T-helper 2 cell (primary cell): Measurements from ENCODE around the gene CTSF.
"Not testable (repeated sequence)": the region's sequence is repeated elsewhere in the genome, so short reads cannot be mapped to it uniquely, and the experiment has no call there.

Source experiments
- DNase-seq, 5 experiments: peaks; one replicate each; pipeline versions ENCODE4 v3.0.0 to v3.0.0-alpha.2; 2012 to 2022

Gene CTSF

DNA sequence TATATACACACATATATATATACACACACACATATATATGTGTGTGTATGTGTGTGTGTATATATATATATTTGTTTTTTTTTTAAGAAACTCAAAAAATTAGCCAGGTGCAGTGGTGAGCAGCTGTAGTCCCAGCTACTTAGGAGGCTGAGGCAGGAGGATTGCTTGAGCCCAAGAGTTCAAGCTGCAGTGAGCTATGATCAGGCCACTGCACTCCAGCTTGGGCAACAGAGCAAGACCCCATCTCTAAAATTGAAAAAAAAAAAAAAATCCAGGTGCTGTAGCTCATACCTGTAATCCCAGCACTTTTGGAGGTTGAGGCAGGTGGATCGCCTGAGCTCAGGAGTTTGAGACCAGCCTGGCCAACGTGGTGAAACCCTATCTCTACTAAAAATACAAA lies 20.9 kb upstream of the CTSF start:
- DNase-seq: not testable (repeated sequence)

DNA sequence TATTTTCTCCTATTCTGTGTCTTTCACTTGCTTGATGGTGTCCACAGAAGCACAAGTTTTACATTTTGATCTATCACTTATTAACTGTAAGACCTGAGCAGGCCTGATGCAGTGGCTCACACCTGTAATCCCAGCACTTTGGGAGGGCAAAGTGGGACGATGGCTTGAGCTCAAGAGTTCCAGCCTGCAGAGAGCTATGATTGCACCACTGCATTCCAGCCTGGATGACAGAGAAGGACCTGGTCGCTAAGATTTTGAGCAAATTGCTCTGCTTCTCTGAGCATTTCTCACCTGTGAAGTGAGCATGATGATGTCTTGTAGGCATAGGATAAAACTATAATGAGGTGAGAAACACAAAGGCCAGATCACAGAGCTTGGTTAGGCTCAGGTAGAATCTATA lies 17.7 kb upstream of the CTSF start:
- no peak for DNase-seq

DNA sequence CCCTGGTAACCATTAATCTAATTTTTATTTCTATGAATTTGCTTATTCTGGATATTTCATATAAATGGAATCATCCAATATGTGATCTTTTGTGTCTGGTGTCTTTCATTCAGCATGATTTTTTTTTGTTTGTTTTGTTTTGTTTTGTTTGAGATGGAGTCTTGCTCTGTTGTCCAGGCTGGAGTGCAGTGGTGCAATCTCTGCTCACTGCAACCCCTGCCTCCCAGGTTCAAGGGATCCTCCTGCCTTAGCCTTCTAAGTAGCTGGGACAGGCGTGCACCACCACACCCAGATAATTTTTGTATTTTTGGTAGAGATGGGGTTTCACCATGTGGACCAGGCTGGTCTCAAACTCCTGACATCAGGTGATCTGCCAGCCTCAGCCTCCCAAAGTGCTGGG lies 17.0 kb upstream of the CTSF start:
- DNase-seq: not testable (repeated sequence)

DNA sequence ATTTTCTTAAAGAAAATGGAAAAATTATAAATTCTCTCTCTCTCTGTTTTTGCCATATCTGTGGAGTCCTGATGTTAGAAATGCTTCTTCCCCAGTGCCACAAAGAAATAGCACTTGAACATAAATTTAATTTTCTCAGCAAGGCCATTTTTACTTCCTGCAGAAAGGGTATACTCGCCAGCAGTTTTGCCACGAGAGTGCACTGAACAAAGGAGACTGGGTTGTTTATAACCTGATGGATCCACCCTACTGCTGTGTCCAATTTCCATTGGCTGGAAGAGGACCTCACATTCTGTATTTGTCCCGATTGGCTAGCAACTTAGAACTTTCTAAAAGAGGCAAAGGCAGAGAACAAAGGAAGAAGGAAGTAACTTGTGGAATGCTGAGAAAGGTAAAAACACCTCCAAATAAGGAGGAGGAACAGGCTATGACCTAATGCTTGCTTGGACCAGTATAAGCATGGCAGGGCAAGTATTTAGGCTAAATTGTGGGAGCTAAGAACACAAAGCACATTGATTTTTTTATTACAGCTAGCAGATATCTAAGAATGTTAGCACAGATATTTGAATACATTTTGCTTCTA lies 14.2 kb upstream of the CTSF start:
- DNase-seq: not testable (repeated sequence)

DNA sequence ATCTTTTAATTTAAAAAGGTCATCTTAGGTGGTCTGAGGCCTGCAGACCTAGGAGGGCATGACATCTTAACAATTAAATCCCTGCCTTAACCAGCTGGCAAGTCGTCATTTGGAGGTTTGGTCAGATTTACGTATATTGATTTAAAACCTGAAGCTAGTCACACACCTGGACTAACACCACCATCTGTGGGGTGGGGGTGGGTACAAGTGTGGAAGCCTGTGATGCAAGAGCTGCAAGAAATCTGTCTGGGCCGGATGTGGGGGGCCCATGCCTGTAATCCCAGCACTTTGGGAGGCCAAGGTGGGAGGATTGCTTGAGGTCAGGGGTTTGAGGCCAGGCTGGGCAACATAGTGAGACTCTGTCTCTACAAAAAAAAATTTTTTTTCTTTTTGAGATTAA lies 12.9 kb upstream of the CTSF start:
- DNase-seq: no peak

DNA sequence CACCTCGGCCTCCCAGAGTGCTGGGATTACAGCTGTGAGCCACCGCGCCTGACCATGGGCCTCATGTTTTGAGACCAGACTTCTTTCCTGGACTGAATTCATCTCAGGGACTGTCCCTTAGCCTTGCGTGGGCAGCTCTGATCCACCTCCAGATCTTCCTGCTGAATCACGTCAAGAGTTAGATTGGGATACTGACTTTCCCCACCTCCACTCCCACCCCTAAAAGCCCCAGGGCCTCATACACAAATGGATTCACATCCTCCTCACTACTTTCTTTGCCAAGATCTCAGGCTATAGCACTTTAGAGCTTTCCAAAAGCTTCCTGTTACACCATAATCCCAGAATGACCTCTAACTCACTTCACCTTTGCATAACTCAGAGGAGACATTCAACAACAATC lies 12.4 kb upstream of the CTSF start:
- DNase-seq: no peak

DNA sequence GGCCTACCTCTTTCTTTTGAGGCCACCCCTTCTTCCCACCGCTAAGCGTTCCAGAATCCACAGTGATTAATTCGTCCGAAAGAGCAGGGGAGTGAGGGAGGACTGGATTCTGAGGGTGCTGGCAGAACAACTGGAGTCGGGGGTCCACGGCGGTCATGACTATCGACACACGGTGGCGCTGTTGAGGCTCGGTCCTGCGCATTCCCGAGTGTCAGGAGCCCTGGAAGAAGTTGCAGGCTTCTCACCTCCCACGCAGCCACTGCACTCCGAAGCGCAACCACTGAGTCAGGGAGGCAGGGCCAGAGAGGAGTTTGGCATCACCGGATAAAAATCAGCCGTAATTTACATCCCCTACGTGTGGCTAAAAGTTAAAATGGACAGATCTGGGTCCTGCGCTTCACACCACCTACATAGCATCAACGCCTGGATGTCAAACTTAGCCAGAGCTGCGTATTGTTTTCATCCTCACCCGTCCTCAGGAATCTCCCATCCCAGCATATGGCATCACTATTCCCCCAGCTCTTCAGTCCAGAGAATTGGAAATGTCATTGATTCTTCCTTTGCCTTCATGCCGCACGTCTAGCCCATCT lies 10.7 kb upstream of the CTSF start:
- peak; percentile 56 to 70 (median 59) for DNase-seq

DNA sequence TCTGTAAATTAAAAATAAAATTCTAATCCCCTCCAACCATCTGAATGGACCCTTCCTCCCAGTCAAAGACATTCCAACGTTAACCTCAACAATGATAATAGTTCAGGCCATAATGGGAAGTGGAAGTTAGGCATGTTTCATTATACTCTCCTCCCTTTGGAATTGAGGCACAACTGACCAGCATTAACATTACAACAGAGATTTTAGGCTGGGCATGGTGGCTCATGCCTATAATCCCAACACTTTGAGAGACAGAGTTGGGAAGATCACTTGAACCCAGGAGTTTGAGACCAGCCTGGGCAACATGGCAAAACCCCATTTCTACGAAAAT lies 2.4 kb upstream of the CTSF start:
- DNase-seq: no peak

DNA sequence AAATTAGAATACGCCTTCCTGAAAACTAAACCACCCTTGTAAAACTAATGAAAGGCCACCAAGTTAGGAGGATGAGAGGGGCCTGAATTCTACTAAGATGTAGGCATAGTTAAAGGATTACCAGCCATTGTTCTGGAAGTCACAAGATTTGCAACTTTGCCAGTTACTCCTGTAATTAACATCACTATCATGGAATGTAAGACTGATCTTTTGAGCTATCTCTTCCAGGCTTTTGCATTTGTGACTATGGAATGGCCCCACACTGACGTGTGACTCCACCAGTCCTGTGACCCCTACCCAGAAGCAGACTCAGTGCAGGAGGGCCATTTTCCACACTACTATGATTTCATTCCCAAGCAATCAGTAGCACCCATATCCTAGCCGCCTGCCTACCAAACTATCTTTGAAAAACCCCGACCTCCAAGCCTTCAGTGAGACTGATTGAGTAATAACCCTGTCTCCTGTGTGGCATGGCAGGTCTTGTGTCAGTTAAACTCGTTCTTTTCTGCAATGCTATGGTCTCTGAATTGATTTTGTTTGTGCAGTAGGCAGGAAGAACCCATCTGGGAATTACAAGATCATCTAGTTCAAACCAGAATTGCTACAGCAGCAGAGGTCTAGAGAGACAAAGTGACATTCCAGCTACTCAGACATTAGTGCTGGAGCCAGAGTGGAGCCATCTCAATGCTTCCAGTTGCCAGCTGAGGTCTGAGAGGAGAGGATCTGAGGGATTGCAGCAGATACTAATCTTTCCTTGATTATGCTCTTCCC lies 1.9 kb upstream of the CTSF start:
- no peak for DNase-seq

DNA sequence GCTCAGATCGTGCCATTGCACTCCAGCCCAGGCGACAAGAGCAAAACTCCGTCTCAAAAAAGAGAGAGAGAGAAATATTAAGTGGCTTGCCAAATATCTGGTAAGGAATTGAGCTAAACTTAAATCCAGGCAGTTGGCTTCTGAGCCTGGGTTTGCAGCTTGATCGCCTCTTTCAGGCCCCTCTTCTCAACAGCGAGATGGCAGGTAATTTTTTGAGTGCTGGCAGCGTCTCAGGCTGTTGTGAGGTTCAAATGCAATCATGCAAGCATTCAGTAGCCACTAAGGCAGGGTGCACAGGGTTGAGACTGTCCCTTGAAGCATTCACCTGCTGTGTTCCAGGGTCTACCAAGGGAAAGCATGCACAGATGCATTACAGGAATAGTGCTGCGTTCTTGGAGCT lies 670 bp upstream of the CTSF start:
- DNase-seq: no peak

DNA sequence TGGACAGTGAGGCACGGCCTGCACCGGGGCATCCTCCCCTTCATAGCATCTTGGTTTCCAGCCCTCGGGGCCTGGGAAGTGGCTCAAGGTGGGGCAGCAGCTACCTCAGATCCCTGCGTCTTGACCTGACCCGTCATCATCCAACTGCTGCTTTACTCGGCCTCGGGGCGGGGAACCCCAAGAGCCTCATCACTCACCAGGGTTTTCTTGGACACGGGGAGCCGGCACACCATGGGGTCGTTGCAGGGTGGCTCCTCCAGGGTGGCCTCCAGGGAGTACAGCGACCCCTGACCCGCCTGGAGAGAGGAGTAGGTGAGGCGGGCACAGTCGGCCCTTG lies 651 bp downstream of the CTSF start:
- DNase-seq: no peak

DNA sequence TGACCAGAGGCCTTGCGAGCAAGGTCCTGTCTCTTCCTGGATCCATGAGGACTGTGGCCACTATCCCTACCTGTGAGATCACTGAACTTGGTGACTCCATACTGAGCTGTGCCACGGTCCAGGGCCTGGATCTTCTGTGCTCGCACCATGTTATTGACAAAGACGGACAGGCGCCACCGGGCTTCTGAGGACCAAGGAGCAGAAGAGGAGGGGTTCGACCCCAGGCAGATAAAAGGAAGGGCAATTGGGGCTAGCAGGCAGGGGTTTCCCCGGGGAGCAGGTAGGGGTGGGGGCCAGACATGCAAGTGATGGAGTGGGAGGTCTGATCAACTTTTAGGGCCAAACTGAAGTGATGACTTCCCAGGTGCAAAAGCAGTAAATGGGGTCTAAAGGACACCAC lies 2.2 kb downstream of the CTSF start:
- DNase-seq: no peak

DNA sequence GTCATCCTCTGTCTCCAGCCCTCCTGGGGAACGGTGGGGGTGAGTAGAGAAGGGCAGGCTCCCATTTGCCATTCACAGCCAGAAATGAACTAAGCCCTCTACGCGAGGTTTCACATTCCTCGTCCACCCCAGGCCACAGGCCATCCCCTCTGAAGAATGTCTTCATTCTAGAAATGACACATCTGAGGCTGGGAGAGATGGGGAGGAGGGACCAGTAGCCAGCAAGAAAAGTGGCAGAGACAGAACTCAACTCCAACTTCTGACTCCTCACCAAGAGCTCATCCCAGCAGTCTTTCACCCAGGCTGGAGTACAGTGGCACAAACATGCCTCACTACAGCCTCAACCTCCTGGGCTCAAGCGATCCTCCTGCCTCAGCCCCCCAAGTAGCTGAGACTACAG lies 3.4 kb downstream of the CTSF start:
- DNase-seq: no peak

DNA sequence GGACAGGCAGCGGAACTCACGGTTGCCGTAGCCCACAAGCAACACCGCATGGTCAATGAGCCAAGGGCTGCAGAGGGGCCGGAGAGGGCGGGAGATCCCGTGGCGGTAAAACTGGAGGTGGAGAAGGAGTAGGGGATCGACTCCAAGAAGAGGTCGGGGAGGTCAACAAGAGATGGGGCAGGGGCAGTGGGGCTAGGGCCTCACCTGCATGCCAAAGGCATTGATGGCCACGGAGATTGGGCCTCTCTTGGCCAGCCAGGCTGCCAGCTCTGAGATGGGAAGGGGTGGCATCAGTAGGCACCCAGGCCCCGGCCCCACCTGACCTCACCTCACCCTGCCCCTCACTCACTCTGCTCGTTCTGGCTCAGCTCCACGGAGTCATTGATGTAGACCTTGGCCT lies 3.9 kb downstream of the CTSF start:
- DNase-seq: no peak

DNA sequence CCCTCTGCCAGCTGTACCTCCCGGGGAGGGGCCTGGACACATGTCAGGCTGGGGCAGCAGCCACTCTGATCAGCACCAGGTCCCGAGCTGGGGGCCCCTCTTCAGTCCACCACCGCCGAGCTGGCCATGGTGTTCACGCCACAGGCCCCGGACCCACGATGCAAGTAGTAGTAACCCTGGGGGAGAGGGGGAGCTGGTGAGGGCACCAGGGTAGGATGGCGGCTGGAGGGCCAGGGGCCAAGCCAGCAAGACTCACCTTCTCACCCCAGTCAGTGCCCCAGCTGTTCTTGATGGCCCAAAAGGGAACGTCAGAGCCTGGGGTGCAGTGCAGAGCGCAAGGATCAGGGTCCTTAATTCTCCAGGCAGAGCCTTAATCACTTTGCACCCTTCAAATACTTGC lies 4.6 kb downstream of the CTSF start:
- no peak for DNase-seq

DNA sequence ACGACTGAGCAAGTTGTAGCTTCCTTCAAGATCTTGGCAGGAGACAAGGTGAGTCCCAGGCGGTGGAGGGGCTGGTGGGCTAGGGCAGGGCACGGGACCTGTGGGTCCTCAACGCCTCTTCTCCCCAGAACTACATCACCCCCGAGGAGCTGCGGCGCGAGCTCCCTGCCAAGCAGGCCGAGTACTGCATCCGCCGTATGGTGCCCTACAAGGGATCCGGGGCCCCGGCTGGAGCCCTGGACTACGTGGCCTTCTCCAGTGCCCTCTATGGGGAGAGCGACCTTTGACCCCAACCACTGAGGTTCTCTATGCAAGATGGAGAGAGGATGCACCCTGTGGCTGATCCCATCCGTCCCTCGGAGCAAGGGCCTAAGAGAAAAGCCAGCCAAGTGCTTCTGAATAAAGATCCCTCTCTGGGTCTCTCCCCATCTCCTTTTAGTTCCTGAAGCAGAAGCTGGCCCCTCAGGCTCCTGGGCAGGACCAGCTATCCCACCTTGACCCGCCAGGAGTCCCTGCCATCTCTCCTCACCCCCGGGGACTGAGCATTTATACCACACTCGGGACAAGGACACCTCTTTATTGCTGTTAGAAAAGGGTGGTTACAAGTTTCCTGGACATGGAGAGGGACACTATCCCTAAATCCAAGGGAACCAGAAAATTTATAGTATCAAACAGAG lies 5.4 kb downstream of the CTSF start:
- no peak for DNase-seq

DNA sequence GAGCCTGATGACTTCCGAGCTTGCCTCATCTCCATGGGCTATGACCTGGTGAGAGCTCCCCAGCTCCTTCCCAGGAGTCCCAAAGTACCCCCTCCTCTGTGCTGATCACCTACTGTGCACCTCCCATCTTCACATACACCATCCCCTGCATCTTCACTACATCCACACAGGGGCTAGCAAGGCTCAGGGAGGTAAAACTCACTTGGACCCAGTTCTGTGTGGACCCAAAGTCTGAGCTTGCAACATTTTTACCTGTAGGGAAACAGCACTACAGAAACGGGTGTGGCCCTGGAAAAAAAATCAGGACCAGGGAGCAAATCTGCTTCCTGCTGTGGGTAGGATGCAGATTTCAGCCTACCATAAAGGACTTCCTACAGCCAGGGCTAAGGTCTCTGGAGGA lies 6.1 kb downstream of the CTSF start:
- no peak for DNase-seq

DNA sequence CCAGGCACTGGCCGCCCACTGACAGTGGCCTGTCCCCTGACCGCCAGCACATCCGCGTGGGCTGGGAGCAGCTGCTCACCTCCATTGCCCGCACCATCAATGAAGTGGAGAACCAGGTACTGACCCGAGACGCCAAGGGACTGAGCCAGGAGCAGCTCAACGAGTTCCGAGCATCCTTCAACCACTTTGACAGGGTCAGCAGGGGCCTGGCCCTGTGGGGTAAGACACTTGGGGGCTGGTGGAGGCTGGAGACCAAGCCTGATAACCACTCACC lies 6.5 kb downstream of the CTSF start:
- no peak for DNase-seq

DNA sequence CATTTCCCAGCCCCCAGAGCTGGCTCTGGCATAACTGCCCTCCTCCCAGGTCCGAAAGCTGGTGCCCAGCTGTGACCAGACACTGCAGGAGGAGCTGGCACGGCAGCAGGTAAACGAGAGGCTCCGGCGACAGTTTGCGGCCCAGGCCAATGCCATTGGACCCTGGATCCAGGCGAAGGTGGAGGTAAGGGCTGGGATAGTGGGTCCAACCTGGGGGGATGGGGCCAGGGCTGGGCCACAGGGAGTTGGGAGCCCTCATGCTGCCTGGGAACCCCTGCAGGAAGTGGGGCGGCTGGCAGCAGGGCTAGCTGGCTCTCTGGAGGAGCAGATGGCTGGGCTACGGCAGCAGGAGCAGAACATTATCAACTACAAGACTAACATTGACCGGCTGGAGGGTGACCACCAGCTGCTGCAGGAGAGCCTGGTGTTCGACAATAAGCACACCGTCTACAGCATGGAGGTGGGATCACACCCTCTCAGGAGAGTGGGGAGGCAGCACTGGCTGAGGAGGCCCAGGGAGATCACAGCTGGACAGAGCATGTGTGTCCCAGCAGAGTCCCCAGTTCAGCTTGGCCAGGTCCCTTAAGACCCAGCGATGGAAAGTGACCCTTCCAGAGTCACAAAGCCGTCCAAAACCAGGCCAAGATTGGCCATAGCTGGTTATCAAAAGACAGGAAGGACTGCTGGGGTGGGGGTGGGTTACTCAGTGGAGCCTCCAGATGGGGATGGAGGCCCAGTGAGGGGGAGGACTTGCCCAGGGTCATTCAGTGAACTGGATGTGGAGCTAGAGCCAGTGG lies 7.0 kb downstream of the CTSF start:
- DNase-seq: no peak

DNA sequence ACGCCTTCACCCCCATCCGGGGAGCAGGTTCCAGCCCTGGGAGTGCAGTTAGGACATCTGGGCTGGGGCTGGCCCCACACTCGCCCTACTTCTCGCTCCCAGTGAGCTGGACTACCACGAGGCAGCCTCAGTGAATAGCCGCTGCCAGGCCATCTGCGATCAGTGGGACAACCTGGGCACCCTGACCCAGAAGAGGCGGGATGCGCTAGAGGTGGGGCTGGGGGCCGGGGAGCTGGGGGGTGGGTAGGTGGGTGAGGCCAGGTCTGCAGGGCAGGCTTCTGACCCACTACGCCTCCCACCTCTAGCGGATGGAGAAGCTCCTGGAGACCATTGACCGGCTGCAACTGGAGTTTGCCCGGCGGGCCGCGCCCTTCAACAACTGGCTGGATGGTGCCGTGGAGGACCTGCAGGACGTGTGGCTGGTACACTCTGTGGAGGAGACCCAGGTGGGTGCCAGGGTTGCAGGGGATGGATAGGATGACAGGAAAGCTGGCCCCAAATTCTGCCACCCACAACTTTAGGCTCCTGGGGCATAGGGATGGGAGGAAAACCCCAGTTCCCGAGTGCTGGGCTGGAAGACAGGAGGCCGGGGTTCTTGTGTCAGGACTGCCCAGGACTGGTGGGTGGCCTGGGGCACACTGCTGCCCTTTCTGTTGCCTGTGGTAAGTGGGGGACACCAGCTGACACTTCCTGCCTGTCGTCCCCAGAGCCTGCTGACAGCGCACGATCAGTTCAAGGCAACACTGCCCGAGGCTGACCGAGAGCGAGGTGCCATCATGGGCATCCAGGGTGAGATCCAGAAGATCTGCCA lies 8.3 kb downstream of the CTSF start:
- DNase-seq: no peak

DNA sequence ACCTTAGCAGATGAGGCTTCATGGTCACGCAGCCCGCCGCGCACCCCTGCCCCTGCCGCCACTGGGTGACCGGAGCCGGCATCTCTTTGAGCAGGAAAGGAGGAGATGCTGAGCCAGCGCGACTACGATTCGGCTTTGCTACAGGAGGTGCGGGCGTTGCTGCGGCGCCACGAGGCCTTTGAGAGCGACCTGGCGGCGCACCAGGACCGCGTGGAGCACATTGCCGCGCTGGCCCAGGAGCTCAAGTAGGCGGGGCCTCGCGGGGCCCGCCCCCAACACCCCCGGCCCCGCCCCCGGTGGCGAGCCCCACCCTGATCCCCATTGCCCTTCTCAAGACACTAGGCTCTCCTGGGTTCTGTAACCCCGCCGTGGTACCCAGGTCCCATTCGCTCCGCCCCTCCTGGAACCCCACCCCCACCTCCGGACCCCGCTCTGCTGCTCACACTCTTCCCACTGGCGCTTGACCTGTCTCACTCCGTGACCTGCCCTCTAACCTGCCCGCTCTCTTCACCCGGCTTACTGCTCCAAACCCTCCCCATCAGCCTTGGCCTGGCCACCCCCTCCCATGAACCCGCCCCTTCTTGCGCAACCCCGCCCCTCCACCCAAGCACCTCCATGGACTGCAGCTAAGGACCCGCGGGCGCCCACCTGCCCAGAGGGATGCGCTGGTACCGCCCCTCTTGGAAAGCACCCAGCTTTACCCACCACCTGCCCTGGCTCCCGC lies 9.1 kb downstream of the CTSF start:
- DNase-seq: peak in 2 of 5 experiments; percentile 15 to 38

DNA sequence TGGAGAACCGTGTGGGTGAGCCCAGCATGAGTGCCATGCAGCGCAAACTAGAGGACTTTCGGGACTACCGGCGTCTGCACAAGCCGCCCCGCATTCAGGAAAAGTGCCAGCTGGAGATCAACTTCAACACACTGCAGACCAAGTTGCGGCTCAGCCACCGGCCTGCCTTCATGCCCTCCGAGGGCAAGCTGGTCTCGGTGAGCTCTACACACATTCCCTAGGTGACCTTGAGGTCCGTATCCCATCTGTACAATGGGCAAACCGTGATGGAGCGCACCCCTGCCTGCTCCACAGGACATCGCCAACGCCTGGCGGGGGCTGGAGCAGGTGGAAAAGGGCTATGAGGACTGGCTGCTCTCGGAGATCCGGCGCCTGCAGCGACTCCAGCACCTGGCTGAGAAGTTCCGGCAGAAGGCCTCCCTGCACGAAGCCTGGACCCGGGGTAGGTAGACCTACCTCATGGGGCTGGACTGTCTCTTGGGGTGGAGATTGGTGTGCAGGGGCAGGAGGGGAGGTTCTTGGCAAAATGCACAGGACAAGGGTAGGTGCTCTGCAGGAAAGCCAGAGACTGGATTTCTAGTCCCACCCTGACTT lies 10.6 kb downstream of the CTSF start:
- DNase-seq: no peak
